Calu3 (cell line): ENCODE measurements around the gene SPAG4. TPM values are rescaled to one million over a fixed set of nuclear protein-coding genes. Genes with fewer than 3 reads are reported as not detected.

ENCODE experiments used
- BruUV-seq: library from RNA; stranded (reverse); fragments of 400-500 nt; replicated peaks from 2 replicates; lab custom pipeline; 2021; lab: Mats Ljungman, UMichigan
- CTCF ChIA-PET: fragments of 300-600 bp; sonication (Branson Sonifier 250); formaldehyde crosslinking; loops from one replicate; lab custom pipeline; 2022; ENCODE audit warnings: antibody characterized with exemption; lab: Charles Lee
- DNase-seq: peaks from one replicate; pipeline ENCODE4 v3.0.0; 2022
- H3K27ac Mint-ChIP-seq: one replicate; pipeline ENCODE4 v1.8.0; 2022; ENCODE audit warnings: mixed read lengths; ENCODE audit not compliant: unreplicated experiment
- H3K27me3 Mint-ChIP-seq: one replicate; pipeline ENCODE4 v1.8.0; 2022; ENCODE audit warnings: mixed read lengths; ENCODE audit not compliant: unreplicated experiment
- H3K36me3 Mint-ChIP-seq: one replicate; pipeline ENCODE4 v1.8.0; 2022; ENCODE audit warnings: mild to moderate bottlenecking, moderate library complexity, mixed read lengths; ENCODE audit not compliant: insufficient read depth, unreplicated experiment
- H3K4me1 Mint-ChIP-seq: one replicate; pipeline ENCODE4 v1.8.0; 2022; ENCODE audit warnings: mild to moderate bottlenecking, low read depth, mixed read lengths; ENCODE audit not compliant: unreplicated experiment
- H3K4me3 Mint-ChIP-seq: one replicate; pipeline ENCODE4 v1.8.0; 2022; ENCODE audit warnings: mild to moderate bottlenecking, low read depth, moderate library complexity, mixed read lengths; ENCODE audit not compliant: unreplicated experiment
- H3K9me3 Mint-ChIP-seq: one replicate; pipeline ENCODE4 v1.8.0; 2022; ENCODE audit warnings: low read depth, mixed read lengths; ENCODE audit not compliant: unreplicated experiment
- CTCF ChIP-seq: fragments of 200-600 bp; IDR thresholded peaks from one replicate; pipeline ENCODE4 v1.8.0; 2022; ENCODE audit warnings: antibody characterized with exemption; ENCODE audit not compliant: unreplicated experiment
- intact Hi-C: fragments of 100-400 bp; cut with micrococcal nuclease; formaldehyde crosslinking; loops from one replicate; pipeline ENCODE4 v1.10.0; 2022; ENCODE audit not compliant: unreplicated experiment
- total RNA-seq: library from RNA; stranded (reverse); gene quantifications from 2 replicates; pipeline ENCODE4 v1.2.3, GENCODE V29; 2022

The SPAG4 gene
- total RNA-seq, 1 experiment from 2014 or later = 7.7 TPM

- DNase-seq = no peak
- no TSS peak for BruUV-seq
- TF ChIP-seq CTCF = no peak
- Mint-ChIP-seq H3K4me1 (peaks cover 30% of the 10 kb centered on the region), H3K36me3 (peaks cover 39% of the 10 kb centered on the region), H3K27ac (no peak overlapping the region), H3K9me3 (no peaks in the 10 kb centered on the region), H3K4me3 (no peak overlapping the region), H3K27me3 (no peaks in the 10 kb centered on the region)
- intact Hi-C loops = no loop called here
- CTCF ChIA-PET = no interaction called here
Measured at GRCh38 chr20:35599776-35600120, 15.9 kb upstream of the SPAG4 start.

GRCh38 chr20:35600176-35600992, 15.2 kb upstream of the SPAG4 start:
- H3K4me3 Mint-ChIP-seq = no peak overlapping the region

GRCh38 chr20:35600993-35601973, 14.3 kb upstream of the SPAG4 start:
- Mint-ChIP-seq H3K9me3 (no peaks in the 10 kb centered on the region), H3K4me3 (no peak overlapping the region), H3K27me3 (no peaks in the 10 kb centered on the region), H3K27ac (no peak overlapping the region), H3K36me3 (peaks cover 37% of the 10 kb centered on the region), H3K4me1 (peaks cover 37% of the 10 kb centered on the region)
- CTCF ChIA-PET = interaction anchor here (0.6 kb wide), 3 partner anchors 183 to 1733 kb away, joined by 3 to 6 read pairs (median 5); no protein-coding TSS in a partner anchor
- TF ChIP-seq CTCF = no peak
- no peak for DNase-seq
- intact Hi-C loops = no loop called here
- no TSS peak for BruUV-seq

More at GRCh38 chr20:35600176-35600992, 15.2 kb upstream of the SPAG4 start:
- H3K27ac Mint-ChIP-seq = no peak overlapping the region
- no peaks in the 10 kb centered on the region for H3K27me3 Mint-ChIP-seq
- CTCF ChIA-PET = interaction anchor here (0.6 kb wide), 1 partner anchor 1732 kb away, joined by 3 read pairs; no protein-coding TSS in a partner anchor
- H3K36me3 Mint-ChIP-seq = peaks cover 39% of the 10 kb centered on the region
- intact Hi-C loops = no loop called here
- DNase-seq = no peak
- BruUV-seq = no TSS peak
- no peaks in the 10 kb centered on the region for H3K9me3 Mint-ChIP-seq
- no peak for TF ChIP-seq CTCF
- H3K4me1 Mint-ChIP-seq = peaks cover 36% of the 10 kb centered on the region

- Mint-ChIP-seq H3K27me3 (no peaks in the 10 kb centered on the region), H3K27ac (no peak overlapping the region), H3K4me3 (no peak overlapping the region), H3K4me1 (peaks cover 36% of the 10 kb centered on the region), H3K36me3 (peaks cover 37% of the 10 kb centered on the region), H3K9me3 (no peaks in the 10 kb centered on the region)
- intact Hi-C loops = no loop called here
- CTCF ChIA-PET = interaction anchor here (0.6 kb wide), 1 partner anchor 183 kb away, joined by 5 read pairs; no protein-coding TSS in a partner anchor
- BruUV-seq = no TSS peak
- TF ChIP-seq CTCF = no peak
- DNase-seq = no peak
Measured at GRCh38 chr20:35601990-35602389, 13.6 kb upstream of the SPAG4 start.
